GM19043 (cell line): ENCODE data around the gene EDDM3A.
"Not testable (repeated sequence)": the region's sequence is repeated elsewhere in the genome, so short reads cannot be mapped to it uniquely, and the experiment has no call there.

Experiments used
- ATAC-seq: cut with Tn5 transposase; IDR thresholded peaks from one replicate; pipeline ENCODE4 v1.9.1; 2021; ENCODE audit warnings: low read depth; ENCODE audit not compliant: unreplicated experiment

EDDM3A gene, protein sequence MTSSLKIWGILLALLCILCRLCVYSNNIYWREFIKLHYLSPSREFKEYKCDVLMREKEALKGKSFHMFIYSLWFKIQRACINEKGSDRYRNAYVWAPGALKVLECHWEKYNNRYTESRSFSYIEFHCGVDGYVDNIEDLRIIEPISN

DNA sequence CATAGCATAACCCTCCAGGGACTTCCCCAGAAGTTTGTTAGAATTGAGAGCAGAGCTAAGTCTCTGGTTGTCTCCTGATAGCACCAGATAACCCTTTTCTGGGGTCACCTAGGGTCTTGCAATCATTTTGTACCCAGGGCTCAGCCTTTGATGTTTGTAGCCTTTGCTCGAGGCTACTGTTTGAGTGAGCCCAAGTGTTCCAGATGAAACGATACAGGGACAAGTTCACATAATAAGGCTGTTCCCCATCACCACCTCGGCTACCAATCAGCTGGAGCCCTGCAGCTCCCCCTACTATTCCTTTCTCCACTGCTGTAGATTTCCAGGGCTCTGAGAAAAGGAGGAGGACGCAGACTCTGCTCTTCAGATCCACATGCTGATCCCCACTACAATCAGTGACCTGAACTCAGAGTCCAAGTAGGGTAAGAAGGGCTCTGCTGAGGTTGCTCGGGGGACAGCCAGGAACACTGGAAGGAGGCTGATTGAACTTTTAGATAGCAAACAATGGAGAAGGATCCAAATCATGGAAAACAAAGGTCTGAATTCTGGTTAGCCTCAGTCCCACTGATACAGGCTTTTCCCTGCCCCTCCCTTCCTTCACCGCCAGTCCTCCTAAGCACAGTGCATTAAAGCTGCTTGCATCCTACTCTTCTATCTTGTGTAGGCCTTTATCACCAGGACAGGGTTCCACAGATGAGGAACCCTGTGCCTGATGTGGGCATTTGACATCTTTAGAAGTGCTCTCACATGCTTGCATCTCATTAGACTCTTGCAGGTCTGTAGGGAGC, at the start of gene EDDM3A:
Gene EDDM3A, plus strand, starts transcription at position 317 of the 788 bp plus-strand sequence. CDS start 1,694 bp downstream, outside the sequence.
- ATAC-seq = no peak

DNA sequence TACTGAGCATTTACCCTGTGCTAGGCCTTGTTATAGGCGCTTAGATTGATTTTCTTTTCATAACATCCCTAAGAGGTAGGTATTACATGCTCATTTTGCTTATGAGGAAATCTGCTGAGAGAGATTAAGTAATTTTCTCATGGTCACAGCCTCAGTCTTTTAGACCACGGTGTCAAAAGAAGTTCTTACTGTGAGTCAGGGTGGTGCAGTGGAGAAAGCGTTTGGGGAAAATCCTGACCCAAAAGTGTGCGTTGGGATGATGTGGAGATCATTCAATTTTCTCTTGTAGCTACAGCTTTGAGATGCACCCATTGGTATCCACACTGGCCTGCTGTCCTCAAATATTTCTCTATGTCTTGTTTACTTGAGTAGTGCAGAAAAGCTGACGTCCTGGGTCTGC, 48.9 kb upstream of the EDDM3A start:
- no peak for ATAC-seq

GRCh38 chr14:20697273-20698017, 48.2 kb upstream of the EDDM3A start:
- no peak for ATAC-seq

DNA sequence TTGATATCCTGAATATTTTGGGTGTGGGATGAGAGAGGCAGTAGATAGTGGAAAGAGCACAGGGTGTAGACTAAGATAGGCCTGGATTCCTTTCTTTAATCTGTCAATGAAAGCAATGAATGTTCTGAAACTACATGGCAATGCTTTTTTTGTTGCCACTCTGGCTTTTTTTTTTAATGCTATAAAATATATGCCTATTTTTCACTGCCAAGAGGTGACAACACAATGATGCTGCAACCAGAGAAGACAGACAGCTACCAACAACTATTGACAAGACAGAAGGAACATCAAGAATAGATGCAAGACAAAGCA, 47.7 kb upstream of the EDDM3A start:
- no peak for ATAC-seq

DNA sequence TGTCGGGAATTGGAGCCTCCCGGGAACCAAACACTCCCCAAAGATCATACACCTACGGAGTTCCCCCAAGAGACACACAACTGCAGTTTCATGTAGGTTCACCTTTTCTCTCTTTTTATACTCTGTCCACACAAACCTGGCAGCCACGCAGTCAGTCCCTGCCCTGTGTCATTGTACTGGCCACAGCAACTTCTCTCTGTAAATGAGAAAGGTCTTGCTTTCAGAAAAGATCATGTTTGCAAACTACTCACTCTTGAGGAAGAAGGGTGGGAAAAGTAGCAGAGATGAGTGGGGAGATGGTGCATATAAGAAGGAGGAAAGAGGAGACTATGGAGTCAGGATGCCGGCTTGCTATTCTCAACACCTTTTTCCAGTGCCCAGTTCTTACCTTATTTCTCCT, 46.8 kb upstream of the EDDM3A start:
- ATAC-seq = no peak

DNA sequence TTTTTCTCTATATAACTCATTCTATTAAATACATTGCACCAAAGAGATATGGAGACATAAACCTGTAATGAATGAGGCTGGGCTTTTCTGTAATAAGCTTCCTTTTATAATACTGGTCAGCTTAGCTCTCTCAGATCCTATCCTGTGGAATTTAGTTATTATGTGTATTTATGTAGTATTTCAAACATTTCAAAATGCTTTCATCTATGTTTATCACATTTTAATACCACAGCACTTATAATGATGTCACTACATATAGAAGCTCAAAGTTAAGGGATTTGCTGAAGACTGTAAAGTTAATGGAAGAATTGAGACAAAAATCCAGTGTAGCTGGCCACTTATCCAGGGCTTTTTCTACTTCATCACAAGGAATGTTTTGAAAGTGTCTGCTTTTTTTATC, 45.8 kb upstream of the EDDM3A start:
- no peak for ATAC-seq

- ATAC-seq = not testable (repeated sequence)
These were observed 44.7 kb upstream of the EDDM3A start for GRCh38 chr14:20700965-20701364.

DNA sequence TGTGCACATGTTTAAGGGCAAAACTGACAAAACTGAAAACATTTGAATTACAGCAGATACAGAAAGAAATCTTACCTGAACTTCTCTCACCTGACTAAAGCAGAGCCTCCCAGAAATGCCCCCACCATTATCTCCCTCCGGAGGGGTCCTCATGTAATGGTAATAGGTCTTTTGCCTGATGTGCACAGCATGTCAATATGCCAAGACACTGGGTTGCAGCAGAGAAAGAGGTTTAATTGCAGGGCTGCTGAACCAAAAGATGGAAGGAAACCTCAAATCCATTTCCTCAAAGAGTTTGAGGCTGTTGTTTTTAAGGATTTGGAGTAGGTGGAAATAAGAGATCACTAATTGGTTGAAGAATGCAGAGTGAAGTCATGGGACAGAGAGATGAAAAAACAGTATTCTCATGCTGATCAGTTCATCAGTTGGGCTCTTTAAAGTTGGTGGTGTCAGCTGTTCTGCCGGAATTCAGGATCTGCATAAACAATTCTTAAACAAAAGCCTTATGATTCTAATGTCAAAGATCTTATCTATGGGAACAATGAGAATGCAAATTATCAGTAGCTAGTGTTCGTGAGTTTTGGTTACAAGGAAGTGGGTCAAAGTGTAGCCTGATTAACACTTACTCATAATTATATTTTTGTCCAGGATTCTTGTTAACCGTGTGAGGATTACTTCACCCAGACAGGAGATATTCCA, 38.9 kb upstream of the EDDM3A start:
- no peak for ATAC-seq

- no peak for ATAC-seq
These were observed 38.1 kb upstream of the EDDM3A start for GRCh38 chr14:20707622-20708021.

DNA sequence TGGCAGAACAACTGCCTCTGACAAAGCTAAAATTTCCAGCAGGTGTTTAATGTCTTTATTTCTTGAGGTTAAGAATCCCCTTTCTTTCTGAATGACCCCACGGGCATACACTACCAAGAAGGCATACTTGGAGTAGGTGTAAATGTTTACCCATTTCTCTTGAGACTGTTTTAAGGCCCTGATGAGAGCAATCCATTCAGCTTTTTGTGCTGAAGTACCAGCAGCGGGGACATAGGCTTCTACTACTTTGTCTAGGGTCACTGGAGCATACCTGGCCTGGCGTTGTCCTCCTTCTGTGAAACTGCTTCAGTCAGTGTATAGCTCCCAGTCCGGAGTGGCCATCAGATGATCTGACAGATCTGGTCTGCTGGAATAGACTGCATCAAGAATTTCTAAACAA, 34.4 kb upstream of the EDDM3A start:
- ATAC-seq = no peak

DNA sequence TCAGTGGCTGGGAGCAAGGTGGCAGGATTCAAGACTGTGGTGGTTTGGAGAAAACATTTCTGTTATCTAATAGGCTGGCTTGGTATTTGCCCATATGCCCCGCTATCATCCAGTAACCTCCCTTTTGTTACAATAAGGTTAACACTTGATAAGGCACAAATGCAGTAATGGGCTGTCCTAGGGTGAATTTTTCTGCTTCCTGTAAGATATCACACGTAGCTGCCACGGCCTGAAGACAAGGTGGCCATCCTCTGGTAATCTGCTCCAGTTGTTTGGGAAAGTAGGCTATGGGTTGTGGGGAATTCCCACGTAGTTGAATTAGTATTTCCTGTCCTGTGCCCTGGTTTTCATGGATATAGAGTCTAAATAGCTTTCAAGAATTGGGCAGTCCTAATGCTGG, 34.0 kb upstream of the EDDM3A start:
- no peak for ATAC-seq

GRCh38 chr14:20712904-20713303, 32.8 kb upstream of the EDDM3A start:
- no peak for ATAC-seq

- no peak for ATAC-seq
These were observed 31.0 kb upstream of the EDDM3A start for GRCh38 chr14:20714593-20715250.

DNA sequence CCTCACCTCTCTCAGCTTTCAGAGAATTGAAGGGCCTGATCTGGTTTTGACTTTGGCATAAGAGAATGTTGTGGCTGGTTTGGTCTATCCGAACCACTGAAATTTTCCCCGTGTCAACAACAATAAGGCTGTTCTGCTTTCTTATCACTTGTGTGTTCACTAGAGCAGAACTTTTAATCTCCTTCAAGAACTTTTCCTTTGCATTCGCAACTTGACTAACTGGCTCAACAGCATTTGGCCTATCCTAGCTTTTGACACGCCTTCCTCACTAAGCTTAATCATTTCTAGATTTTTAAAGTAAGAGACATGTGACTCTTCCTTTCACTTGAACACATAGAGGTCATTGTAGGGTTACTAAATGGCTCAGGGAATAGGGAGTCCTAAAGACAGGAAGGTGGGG, 25.9 kb upstream of the EDDM3A start:
- ATAC-seq = no peak

GRCh38 chr14:20720741-20721140, 24.9 kb upstream of the EDDM3A start:
- ATAC-seq = no peak

GRCh38 chr14:20722016-20722415, 23.7 kb upstream of the EDDM3A start:
- no peak for ATAC-seq

DNA sequence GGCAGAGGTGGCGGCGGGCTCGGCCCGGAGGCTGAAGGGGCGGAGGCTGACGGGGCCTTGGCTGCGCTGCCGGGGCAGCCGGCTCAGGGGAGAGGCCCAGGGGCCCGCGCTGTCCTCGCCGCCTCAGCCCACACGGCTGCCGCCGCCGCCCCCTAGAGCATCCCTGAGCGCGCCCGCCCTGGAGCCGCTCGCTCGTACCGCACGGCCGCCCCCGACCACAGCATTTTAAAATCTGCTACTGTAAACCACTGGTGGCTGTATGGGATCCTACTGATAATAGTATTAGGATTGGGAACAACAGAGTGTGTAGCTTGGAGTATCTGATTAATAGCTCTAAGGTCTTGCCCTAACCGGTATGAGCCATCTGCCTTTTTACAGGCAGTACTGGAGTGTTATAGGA, 22.2 kb upstream of the EDDM3A start:
- no peak for ATAC-seq

GRCh38 chr14:20726121-20726520, 19.6 kb upstream of the EDDM3A start:
- ATAC-seq = not testable (repeated sequence)

DNA sequence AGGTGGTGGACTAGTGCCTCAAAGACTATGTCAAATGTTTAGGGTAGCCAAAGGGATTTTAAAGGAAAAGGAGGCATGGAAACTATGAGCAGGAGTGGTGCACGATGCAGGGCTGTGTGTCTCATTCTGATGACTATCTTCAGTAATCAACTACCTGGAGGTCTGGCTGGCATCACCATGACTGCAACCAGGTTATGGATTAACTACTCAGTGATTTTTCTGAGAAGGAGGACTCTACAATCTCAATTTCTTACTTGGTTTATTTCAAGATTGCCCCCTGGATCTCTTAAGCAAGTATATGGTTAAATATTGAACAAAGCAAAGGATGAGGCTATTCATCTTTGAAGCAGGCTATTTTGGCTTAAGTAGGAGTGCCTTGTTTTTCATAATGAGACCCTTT, 19.2 kb upstream of the EDDM3A start:
- no peak for ATAC-seq

- no peak for ATAC-seq
These were observed 14.8 kb upstream of the EDDM3A start for GRCh38 chr14:20730891-20731290.

- no peak for ATAC-seq
These were observed 13.2 kb upstream of the EDDM3A start for GRCh38 chr14:20732477-20732876.
